ENCODE measurements around the gene SPIN2B. TPM values are rescaled to one million over a fixed set of nuclear protein-coding genes. Genes with fewer than 3 reads are reported as not detected.
"Not testable (repeated sequence)": the region's sequence is repeated elsewhere in the genome, so short reads cannot be mapped to it uniquely, and the experiment has no call there.

The SPIN2B gene
- total RNA-seq, 1 donor from 2014 or later: 8.4 TPM

- TF ChIP-seq CTCF (IDR thresholded peaks at IDR 0.05; ENCODE audit: borderline replicate concordance): no peak
- intact Hi-C loops (cut with micrococcal nuclease): no loop called here
- no peaks in the 10 kb centered on the region for H3K9me3 ChIP-seq (replicated peaks)
- H3K4me1 ChIP-seq: peaks cover 6% of the 10 kb centered on the region
- H3K36me3 ChIP-seq: no peaks in the 10 kb centered on the region
- DNase-seq: no peak
- no peak overlapping the region for H3K27ac ChIP-seq (replicated peaks)
- H3K4me3 ChIP-seq: no peak overlapping the region
- no peaks in the 10 kb centered on the region for H3K27me3 ChIP-seq (ENCODE audit: low read depth)
These were observed 1.9 kb downstream of the SPIN2B start for GRCh38 chrX:57119416-57119815.

GRCh38 chrX:57117566-57117965, 3.8 kb downstream of the SPIN2B start:
- H3K27ac ChIP-seq (replicated peaks); H3K36me3 ChIP-seq; DNase-seq; H3K4me1 ChIP-seq; H3K9me3 ChIP-seq (replicated peaks); H3K27me3 ChIP-seq (ENCODE audit: low read depth); H3K4me3 ChIP-seq; intact Hi-C loops (cut with micrococcal nuclease): not testable (repeated sequence)

GRCh38 chrX:57104921-57105398, 16.4 kb downstream of the SPIN2B start:
- Histone ChIP-seq H3K9me3 (replicated peaks) (peaks cover 12% of the 10 kb centered on the region), H3K4me1 (no peaks in the 10 kb centered on the region), H3K27ac (replicated peaks) (no peak overlapping the region), H3K4me3 (no peak overlapping the region), H3K36me3 (peaks cover 14% of the 10 kb centered on the region), H3K27me3 (ENCODE audit: low read depth) (no peaks in the 10 kb centered on the region)
- TF ChIP-seq CTCF (IDR thresholded peaks at IDR 0.05; ENCODE audit: borderline replicate concordance): no peak
- intact Hi-C loops (cut with micrococcal nuclease): no loop called here
- DNase-seq: no peak

GRCh38 chrX:57104406-57104805, 16.9 kb downstream of the SPIN2B start:
- Histone ChIP-seq H3K4me3 (no peak overlapping the region), H3K27ac (replicated peaks) (no peak overlapping the region), H3K27me3 (ENCODE audit: low read depth) (no peaks in the 10 kb centered on the region), H3K9me3 (replicated peaks) (peaks cover 14% of the 10 kb centered on the region), H3K36me3 (peaks cover 14% of the 10 kb centered on the region), H3K4me1 (no peaks in the 10 kb centered on the region)
- DNase-seq: no peak
- intact Hi-C loops (cut with micrococcal nuclease): no loop called here
- TF ChIP-seq CTCF (IDR thresholded peaks at IDR 0.05; ENCODE audit: borderline replicate concordance): no peak

- peaks cover 10% of the 10 kb centered on the region for H3K36me3 ChIP-seq
- no peak overlapping the region for H3K27ac ChIP-seq (replicated peaks)
- no peak for DNase-seq
- peaks cover 17% of the 10 kb centered on the region for H3K9me3 ChIP-seq (replicated peaks)
- H3K27me3 ChIP-seq (ENCODE audit: low read depth): no peaks in the 10 kb centered on the region
- no peaks in the 10 kb centered on the region for H3K4me1 ChIP-seq
- TF ChIP-seq CTCF (IDR thresholded peaks at IDR 0.05; ENCODE audit: borderline replicate concordance): no peak
- intact Hi-C loops (cut with micrococcal nuclease): no loop called here
- H3K4me3 ChIP-seq: no peak overlapping the region
These were observed 17.9 kb downstream of the SPIN2B start for GRCh38 chrX:57103489-57103888.

- peaks cover 17% of the 10 kb centered on the region for H3K9me3 ChIP-seq (replicated peaks)
- H3K4me3 ChIP-seq; DNase-seq; intact Hi-C loops (cut with micrococcal nuclease); H3K27me3 ChIP-seq (ENCODE audit: low read depth); H3K27ac ChIP-seq (replicated peaks); H3K36me3 ChIP-seq; H3K4me1 ChIP-seq: not testable (repeated sequence)
These were observed 18.4 kb downstream of the SPIN2B start for GRCh38 chrX:57102918-57103317.

GRCh38 chrX:57083143-57083542, 38.2 kb downstream of the SPIN2B start:
- Histone ChIP-seq H3K9me3 (replicated peaks) (peaks cover 11% of the 10 kb centered on the region), H3K27ac (replicated peaks) (no peak overlapping the region), H3K4me3 (no peak overlapping the region), H3K27me3 (ENCODE audit: low read depth) (no peaks in the 10 kb centered on the region), H3K36me3 (peaks cover 8% of the 10 kb centered on the region), H3K4me1 (no peaks in the 10 kb centered on the region)
- DNase-seq: no peak
- TF ChIP-seq CTCF (IDR thresholded peaks at IDR 0.05; ENCODE audit: borderline replicate concordance): no peak
- intact Hi-C loops (cut with micrococcal nuclease): no loop called here

Measured in left ventricle myocardium inferior (tissue), 1 donor.